HG03039 (cell line): ENCODE measurements around the gene FILIP1.

ENCODE experiments used
- ATAC-seq: cut with Tn5 transposase; IDR thresholded peaks from one replicate; pipeline ENCODE4 v1.9.1; 2021; ENCODE audit warnings: mild to moderate bottlenecking, moderate library complexity; ENCODE audit not compliant: unreplicated experiment

The FILIP1 gene

DNA sequence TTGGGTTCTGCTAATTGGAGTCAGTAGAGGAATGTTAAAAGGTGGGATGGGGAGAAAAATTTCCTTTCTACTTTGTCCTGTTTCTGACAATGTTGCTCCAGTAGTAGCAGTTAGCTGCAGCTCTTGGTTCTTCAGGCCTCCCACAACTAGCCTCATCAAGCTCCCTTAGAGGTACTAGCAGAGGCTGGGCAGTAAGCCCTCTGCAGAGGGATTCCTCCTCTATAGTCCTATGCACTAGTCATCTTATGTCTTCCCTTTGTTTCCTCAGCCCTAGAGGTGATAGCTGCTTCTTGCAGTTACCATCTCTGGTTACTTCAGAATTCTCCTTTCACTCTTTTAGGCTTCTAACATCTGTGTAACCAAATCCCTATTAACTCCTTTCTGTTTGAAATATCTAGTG, 99.8 kb downstream of the FILIP1 start:
- ATAC-seq, result no peak

DNA sequence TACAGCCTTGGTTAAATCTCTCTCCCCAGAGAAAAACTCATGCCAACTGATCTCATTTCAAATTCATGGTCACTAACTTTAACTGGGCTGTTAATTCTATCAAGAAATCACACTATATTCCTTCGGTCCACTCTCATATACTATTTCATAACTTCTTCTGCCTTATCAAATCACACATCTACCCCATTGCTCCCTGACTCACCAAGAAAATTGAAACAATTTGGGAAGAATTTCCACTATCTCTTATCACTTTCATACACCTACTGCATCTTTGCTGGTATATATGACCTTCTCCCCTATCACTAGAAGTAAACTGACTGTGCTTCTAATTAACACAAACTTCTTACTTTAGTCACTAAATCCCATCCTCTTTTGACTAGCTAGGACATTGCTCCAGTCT, 102.3 kb downstream of the FILIP1 start:
- ATAC-seq, result no peak

DNA sequence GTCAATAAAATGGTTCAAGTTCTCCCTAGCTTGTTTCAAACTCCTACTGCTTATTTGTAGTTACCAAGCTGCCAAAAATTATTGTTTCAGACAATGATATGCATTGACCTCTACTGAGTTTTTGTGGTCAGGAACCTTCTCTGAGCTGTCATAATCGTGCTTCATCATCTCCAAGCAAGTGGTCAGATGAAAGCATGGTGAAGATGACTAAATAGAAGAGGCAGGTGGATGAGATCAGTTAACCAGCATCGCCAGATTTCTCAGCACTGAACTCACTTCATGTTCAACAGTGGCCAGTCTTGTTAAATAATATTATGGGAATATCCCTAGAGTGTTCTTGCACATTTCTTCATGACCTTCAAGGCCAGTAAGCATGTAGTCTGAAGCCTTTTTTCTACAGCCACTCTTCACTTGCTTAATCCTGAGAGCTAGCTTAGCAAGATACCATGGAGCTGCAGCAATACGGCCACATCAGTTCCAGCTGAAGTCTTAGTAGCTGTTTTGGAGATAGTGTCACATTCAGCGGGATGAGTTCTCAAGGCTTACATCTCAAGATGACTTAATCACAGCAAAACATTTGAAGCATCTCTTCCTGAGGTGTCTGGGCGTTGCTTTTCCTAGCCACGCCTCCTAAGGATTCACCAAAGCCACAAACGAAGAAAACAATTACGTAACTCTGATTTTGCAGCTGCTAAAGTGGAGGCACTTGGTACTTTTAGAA, 107.4 kb downstream of the FILIP1 start:
- no peak for ATAC-seq

DNA sequence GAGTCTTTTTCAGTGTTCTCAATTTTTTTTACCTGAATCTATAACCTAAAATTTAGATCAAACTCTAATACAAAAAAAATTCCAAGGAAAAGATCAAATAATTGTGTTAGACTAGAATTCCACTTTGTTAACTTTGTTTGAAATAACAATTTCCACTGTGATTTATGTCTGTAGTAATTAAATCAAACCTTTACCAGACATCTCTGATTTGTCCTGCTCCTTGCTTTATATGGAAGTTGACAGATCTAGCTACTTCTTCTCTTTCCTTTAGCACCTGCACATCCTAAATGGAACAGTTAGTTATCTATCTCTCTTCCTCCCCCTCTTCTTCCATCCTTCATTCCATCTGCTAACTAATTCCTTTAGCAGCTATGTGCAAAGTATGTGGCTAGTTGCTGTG, 109.5 kb downstream of the FILIP1 start:
- ATAC-seq, result no peak

DNA sequence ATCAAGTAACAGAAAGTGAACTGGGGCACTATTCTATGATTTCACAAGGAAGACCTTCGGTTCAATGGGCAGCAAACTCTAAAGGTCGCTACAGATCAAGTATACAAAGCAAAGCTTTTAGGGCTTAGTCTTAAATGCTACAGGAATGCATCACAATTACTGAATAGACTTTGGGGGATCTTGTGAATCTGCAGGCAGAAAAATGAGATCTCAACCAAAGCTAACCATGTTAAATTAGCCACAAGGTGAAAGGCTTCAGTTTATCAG, 111.0 kb downstream of the FILIP1 start:
- no peak for ATAC-seq

DNA sequence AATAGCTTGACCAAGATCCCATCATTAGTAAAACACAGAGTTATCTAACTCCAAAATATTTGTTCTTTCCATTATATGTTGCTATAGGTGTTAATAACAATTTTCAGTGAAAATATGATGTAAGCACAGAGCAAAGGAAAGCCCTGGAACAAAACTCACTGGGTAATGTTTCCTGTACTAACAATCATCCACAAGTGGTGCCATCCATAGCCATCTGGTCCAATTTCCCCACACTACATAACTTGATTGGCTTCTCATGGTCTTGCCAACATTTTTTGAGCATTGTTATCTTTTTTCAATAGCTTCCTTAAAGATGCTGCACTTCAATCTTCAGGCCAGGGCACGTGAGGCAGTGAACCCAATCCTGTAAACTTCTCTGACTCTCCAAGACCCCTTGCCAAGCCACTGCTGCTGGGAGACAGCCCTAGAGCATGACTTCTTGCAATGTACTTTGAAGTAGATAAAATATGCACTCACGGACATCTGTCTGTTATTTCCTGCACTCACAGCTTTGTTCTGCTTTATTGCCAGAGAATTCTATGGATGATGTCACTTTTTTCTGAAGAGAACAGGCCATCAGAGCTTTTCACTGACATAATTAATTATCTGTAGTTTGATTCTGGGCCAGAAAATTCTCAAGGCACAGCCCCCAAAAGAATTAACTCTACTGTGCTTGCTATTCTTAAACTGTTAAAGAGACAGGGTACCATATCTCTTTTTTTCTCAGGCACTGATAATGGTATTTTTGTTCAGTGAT, 111.5 kb downstream of the FILIP1 start:
- no peak for ATAC-seq

DNA sequence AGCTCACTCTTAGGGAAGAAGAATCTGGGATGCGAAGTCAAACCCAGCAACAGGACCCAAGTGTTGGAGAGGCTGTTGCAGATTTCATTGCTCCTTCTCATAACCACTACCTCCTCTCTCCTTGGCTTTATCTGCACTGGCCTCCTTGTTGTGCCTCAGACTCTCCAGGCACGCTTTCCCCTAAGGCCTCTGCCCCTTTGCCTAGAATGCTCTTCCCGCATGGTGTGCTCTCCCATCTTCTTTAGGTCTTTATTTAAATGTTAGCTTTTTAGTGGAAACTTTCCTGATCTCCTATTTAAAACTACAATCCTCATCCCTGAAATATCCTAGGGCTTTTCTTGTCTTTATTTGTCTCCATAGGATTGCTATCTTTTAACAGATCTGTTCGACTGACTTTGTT, 114.1 kb downstream of the FILIP1 start:
- no peak for ATAC-seq

DNA sequence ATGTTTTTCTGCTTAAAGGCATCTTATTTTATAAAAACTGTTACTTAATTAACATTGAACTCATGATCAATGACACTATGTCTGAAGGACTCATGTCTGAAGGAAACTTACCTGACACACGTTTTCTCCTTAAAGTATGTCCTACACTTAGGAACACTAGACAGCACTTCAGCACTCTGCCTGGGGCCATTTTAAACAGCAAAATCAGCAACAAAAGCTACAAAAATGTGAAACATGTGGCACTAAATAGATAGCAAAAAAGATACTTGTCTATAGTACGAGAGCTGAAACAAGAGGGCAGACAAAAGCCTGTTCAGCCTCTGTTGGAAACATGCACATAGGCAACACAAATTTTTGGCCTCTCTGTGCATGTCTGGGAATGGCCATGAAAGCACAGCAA, 115.5 kb downstream of the FILIP1 start:
- no peak for ATAC-seq

DNA sequence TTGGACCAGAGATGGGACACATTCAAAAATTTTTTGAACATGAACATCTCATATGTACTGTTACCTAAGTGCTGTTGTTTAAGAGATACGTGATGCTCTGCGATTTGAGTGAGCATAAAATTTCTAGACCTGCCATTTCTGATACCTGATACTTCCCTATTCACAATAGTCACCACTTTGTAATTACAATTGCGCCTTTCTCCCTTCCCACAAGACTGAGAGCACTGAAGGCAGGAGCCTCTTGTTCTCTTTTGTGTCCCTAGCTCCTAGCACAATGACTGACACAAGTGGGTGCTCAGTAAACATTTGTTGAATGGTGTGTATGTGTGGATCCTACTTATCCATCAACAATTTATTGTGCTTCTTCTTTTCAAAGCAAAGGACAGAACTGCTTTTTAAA, 116.2 kb downstream of the FILIP1 start:
- ATAC-seq, result no peak

DNA sequence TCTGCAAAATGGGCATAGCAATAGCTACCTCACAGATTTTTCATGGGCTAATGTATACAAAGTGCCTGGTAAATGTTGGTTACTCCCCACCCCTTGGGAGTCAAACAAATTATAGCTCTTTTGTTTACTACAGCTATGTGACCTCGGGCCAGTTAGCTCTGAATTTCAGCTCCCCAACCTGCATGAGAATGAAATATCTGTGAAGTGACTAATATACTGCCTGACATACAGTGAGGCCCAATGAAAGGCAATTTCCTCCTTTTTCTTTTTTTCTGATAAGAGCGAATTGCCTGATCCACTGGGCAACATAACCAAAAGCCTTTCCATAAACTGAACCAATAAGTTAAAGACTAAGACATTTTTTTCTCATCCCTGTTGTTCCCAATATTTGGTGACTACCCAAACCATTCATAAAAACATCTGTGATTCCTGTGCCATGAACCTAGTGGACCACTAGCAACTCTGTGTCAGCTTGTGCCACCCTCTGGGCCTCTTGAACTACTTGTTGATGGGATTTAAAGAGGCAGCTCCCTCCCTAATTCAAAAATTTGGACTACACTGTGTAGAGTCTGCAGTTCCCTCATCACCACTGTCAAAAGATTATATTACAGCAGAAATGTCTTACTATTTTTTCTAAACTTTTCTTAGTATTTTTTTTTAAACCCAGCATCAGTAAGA, 117.1 kb downstream of the FILIP1 start:
- ATAC-seq, result no peak

DNA sequence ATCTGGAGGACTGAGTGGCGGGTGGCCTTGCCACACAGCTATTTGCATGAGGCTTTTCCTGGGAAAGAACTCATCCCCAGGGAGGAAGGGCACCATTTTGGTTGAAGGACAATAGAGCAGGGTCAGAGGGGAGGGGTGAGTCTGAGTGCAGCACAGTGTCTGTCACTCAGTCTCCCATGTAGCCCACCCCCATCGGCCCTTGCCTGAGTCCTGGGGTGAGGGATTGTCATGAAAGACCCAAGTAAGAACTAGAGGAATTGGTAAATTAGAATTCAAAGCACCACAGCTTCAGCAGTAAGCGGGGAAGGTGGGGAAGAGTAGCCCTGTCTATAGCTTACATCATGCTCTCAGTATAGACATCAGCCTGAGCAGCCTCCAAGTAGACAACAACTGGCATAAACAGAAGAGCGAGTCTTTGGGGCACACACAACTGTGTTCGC, 118.6 kb downstream of the FILIP1 start:
- ATAC-seq, result no peak

DNA sequence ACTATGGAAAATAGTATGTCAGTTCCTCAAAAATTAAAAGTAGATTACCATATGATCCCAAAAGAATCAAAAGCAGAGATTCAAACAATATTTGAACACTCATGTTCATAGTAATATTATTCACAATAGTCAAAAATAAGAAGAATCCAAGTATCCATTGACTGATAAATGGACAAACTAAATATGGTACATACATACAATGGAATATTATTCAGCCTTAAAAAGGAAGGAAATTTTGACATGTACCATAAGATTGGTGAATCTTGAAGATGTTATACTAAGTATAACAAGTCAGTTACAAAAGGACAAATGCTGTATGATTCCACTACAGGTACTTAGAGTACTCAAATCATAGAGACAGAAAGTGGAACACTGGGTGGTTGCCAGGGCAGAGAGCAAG, 120.7 kb downstream of the FILIP1 start:
- no peak for ATAC-seq

DNA sequence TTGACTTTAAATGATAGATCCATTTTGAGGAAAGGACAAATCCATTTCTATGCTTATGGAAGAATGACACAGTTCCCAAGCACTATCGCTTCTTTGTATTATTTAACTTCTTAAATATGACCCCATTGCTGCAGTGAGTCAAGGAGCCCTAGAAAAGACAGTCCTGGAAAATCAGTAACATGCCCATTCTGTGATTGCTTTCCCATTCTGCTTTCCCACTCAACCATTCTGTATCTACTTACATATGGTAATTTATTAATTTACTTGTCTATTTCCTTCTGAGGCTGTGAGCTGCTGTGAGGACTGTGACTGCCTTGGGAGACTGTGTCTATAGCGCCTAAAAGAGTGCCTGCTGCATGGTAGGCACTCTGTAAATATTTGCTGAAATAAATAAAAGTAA, 123.6 kb downstream of the FILIP1 start:
- ATAC-seq, result no peak

DNA sequence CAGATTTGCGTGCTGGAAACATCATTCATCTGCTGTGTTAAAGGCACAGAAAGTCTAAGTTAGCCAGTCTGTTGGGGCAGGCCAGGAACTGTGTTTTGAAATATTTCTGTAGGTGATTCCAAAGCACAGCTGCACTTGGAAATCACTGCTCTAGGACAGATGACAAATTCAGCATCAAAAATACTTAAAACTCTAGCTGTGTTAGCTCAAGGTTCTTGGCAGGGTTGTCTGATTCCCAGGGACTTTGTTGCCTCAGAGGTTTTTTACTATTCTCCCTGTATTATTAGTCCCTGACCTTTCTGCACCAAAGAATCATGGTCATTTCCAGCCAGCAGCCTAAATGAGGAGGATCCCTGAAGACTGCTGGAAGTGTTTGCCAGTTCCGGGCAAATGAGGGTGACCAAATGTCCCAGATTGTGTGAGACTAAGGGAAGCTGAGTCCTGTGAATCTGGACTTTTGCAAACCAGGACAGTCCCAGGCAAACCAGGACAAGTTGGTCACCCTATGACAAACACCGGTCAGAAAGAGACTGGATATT, 124.7 kb downstream of the FILIP1 start:
- no peak for ATAC-seq

DNA sequence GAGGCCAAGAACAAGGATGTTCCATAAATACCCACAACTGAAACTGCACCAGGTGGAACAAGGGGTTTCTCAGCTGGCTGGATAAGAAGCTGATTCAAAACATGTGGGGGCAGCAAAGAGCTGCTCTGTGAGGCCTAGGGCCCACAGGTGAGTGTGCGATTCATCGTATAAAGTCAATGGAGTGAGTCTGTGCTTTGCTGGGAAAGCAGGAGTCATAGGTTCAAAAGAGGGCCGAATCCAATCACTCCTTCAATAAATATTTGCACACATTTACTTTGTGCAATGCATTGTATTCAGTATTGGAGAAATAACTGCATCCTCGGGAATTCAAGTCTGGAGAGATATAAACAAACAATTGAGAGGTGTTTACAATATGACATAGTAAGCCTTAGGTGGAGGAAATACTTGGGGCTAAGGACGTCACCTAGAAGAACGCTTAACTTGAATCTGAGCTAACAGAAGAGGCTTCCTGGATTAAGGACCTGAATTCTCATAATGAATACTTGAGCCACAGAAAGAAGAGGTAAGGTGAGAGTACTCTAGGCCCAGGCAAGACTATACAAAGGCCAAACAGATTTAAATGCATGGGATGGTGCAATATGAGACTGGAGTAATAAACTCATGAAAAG, 125.3 kb downstream of the FILIP1 start:
- ATAC-seq, result no peak

DNA sequence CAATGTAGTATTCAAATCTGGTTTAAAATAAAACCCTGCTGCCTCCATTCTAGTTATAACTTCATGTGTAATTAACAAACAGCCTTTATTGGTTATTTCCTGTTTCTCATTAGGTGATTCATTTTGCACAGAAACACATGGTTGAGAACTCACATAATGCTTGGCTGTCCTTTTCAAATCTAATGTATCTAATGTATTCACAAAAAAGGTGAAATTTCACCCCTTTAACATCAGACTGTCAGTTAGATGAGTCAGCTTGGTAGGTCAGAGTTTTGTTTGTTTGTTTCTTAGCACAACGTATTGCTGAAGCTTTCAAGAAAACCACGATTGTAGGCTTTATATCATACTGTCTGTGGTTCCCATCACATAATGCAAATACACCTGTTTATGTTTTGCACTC, 130.3 kb downstream of the FILIP1 start:
- no peak for ATAC-seq

DNA sequence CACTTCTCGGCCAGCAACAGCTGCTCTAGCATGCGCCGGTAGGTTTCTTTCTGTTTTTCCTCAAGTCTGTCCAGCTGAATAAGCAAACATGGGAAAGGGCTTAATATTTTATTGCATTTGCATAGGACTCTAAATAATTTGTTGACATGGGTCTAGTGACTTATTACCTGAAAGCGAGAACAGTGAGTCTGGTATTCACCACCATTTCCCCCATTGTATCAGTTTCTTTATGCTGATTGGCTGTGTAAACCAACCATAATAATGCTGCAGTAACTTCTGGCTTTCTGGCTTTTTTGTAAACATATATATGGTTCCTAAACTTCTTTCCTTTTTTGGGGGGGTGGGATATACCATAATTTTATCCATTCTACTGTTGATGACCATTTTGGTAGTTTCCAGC, 140.0 kb downstream of the FILIP1 start:
- no peak for ATAC-seq

DNA sequence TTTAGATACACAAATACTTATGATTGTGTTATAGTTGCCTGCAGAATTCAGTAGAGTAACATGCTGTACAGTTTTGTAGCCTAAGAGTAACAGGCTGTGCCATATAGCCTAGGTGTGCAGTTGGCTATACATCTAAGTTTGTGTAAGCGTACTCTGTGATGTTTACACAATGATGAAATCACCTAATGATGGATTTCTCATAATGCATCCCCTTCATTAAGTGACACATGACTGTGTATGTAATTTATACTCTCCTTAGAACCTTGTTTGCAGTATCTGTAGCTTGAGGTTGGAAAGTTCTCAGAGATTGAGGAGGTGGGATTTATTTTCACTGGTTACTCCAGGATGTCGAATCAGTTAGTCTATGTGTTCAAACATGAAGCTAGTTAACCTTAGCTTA, 142.0 kb downstream of the FILIP1 start:
- no peak for ATAC-seq

DNA sequence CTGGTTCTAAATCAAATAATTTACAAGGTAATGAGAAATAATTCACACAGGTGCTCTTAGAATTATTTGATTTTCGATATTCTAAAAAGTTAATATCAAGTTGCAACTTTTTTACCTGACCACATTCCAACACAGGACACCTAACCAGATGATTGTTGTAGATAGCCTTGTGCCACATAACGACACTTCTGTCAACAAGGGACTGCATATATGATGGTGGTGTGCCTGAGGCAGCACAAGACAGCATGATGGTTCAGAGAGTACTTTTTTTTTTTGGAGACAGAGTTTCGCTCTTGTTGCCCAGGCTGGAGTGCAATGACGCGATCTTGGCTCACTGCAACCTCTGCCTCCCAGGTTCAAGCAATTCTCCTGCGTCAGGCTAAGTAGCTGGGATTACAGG, 142.8 kb downstream of the FILIP1 start:
- no peak for ATAC-seq

DNA sequence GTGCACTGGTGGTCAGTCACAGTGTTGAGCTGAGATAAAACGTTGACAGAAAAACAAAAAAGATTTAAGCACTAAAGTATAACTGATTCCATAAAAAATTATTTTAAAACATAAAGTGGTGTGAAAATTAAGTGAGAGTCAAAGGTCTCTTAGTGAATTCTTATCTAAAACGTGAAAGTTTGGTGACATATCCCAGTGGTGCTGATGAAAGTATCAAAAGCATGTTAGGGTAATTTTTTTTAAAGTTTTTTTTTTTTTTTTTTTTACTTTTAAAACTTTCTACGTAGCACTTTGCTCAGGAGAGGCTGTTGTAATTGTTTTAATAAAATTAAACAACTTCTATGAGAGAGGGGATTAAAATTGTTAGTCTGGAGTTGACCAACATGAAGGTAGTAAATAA, 143.4 kb downstream of the FILIP1 start:
- no peak for ATAC-seq

DNA sequence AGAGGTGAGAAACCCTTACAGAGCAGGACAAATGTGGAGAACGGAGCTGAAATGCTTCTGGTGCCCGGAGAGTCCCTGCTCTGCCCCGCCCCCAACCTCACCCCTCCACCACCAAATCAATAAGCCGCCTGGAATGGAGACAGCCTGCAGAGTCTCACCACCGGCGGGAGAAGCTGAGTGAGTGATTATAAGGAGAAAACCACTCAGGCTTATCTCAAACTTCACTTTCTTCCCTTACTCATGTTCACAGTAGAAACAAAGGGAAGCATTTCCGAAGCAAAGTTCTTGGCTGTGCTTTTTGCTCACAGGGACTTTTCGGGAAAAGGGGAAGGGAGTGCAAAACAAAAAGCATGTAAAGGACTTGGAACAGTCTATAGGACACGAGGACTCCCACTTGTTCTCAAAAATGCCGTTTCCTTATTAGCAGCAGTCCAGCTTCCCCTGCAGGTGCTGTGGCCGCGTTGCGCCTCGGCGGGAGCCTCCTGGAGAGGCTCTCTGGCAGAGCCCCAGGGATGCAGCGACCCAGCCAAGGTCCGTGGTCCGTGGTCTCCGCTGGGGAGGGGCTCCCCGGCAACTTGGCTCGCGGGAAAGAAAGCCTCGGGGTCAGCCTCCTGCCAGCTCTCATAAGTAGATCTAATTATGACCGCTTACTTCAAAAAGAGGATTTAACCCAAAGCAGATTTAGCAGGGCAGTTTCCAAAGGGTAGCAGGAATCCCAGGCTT, 144.2 kb downstream of the FILIP1 start:
- ATAC-seq, result no peak
